ENCODE measurements around the gene ZNF831.

Gene ZNF831

DNA sequence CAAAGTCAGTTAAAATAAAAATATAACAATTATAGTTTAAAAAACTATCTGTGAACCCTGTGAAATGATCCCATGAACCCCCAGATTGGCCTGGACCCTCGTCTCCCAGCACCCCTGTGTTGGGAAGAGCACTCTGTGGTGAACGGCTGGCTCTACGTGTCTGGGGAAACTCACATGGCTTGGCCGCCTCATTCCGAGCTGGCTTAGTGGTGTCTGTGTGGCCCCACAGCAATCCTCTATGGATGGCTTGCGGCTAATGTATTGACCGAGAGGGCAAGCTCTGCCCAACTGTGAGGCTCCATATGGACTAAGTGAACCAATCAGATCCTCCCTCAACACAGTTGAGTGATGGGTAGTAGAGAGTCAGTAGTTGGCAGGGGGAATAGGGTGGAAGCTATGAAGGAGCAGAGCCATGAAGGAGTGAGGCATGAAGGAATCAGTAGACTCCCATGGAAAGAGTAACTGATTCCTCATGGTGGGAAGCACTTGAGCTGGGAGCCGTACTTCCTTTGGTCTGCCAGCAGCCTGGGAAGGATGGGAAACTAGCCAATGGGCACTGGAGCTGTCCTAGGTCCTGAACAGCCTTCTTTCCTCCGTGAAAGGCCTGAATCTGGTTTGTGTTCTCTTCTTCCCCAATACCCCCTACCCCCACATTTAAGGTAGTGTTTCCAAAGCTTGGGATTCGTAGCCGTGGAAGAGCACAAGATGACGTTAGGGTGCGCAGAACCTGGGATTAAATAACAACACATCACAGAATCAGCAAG, 21.6 kb upstream of the ZNF831 start:
- no peak overlapping the region for H3K14ac ChIP-seq (ENCODE audit: low read length in 2 of 2)
- no peaks in the 10 kb centered on the region for H3K9me3 ChIP-seq (ENCODE audit: control insufficient read depth, low read length)
- no peak overlapping the region for H3K4me2 ChIP-seq (ENCODE audit: low read length, poor library complexity, severe bottlenecking)
- no peaks in the 10 kb centered on the region for H3K36me3 ChIP-seq (ENCODE audit: control insufficient read depth in 1 of 2, insufficient read depth in 2 of 2, low read depth in 1 of 2, low read length in 2 of 2)
- H2BK12ac ChIP-seq (ENCODE audit: low read length in 2 of 2) = no peak overlapping the region
- no peaks in the 10 kb centered on the region for H3K79me1 ChIP-seq (replicated peaks; ENCODE audit: low read length, poor library complexity, severe bottlenecking)
- H3K27me3 ChIP-seq (ENCODE audit: control insufficient read depth in 1 of 2, insufficient read depth in 1 of 2, low read length in 2 of 2) = no peaks in the 10 kb centered on the region
- H2AK5ac ChIP-seq (ENCODE audit: low read length, severe bottlenecking) = no peak overlapping the region
- no peak overlapping the region for H3K18ac ChIP-seq (ENCODE audit: low read depth in 1 of 2, low read length in 2 of 2)
- H2BK5ac ChIP-seq (ENCODE audit: low read depth, low read length, poor library complexity, severe bottlenecking) = no peak overlapping the region
- no peak overlapping the region for H3K23ac ChIP-seq (ENCODE audit: low read length in 2 of 2)
- H3K9ac ChIP-seq (ENCODE audit: low read length) = no peak overlapping the region
- WGBS = 66% methylated on average over 13 of the region's 13 CpGs
- H2AFZ ChIP-seq (ENCODE audit: low read depth, low read length) = no peak overlapping the region
- no peaks in the 10 kb centered on the region for H3K4me1 ChIP-seq (ENCODE audit: control insufficient read depth, insufficient read depth, low read depth, low read length)
- H4K91ac ChIP-seq (ENCODE audit: low read length) = no peak overlapping the region
- no peak overlapping the region for H2BK120ac ChIP-seq (ENCODE audit: low read depth, low read length)
- H3K4me3 ChIP-seq (ENCODE audit: insufficient read depth in 1 of 2, low read depth in 1 of 2, low read length in 2 of 2) = no peak overlapping the region
- no peak for DNase-seq
- no peak overlapping the region for H2BK15ac ChIP-seq (ENCODE audit: low read depth, poor library complexity, severe bottlenecking)
- H4K8ac ChIP-seq (ENCODE audit: low read length) = no peak overlapping the region
- H3K4ac ChIP-seq (ENCODE audit: low read depth in 1 of 2, low read length in 2 of 2) = no peak overlapping the region
- no peak overlapping the region for H3K27ac ChIP-seq (ENCODE audit: low read length, poor library complexity, severe bottlenecking)

DNA sequence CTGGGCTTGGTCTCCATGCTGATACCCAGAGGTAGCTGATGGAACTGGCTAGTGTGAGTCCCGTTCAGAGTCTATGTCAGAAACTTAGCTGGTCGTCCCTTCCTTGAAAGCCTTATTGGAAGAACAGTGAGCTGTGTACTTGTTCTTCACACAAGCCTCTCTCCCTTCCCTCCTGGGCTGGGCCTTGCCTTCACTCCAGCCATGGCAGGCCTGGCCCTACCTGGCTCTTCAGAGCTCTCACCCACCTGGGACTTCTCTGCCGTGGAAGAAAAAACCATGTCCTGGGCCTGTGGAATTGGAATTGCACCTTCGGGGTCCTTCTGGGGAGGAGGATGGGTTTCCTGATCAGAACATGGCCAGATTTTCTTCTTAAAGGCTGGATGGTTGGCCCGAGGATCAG, 20.3 kb upstream of the ZNF831 start:
- no peaks in the 10 kb centered on the region for H3K79me1 ChIP-seq (replicated peaks; ENCODE audit: low read length, poor library complexity, severe bottlenecking)
- no peak overlapping the region for H3K27ac ChIP-seq (ENCODE audit: low read length, poor library complexity, severe bottlenecking)
- peak overlapping the region; percentile 12 for H4K91ac ChIP-seq (ENCODE audit: low read length)
- H2BK15ac ChIP-seq (ENCODE audit: low read depth, poor library complexity, severe bottlenecking) = no peak overlapping the region
- no peak overlapping the region for H2AFZ ChIP-seq (ENCODE audit: low read depth, low read length)
- no peaks in the 10 kb centered on the region for H3K9me3 ChIP-seq (ENCODE audit: control insufficient read depth, low read length)
- H2AK5ac ChIP-seq (ENCODE audit: low read length, severe bottlenecking) = no peak overlapping the region
- no peak overlapping the region for H3K4me3 ChIP-seq (ENCODE audit: insufficient read depth in 1 of 2, low read depth in 1 of 2, low read length in 2 of 2)
- H3K4me2 ChIP-seq (ENCODE audit: low read length, poor library complexity, severe bottlenecking) = no peak overlapping the region
- DNase-seq = no peak
- H3K4me1 ChIP-seq (ENCODE audit: control insufficient read depth, insufficient read depth, low read depth, low read length) = no peaks in the 10 kb centered on the region
- no peak overlapping the region for H3K4ac ChIP-seq (ENCODE audit: low read depth in 1 of 2, low read length in 2 of 2)
- no peak overlapping the region for H3K18ac ChIP-seq (ENCODE audit: low read depth in 1 of 2, low read length in 2 of 2)
- H2BK120ac ChIP-seq (ENCODE audit: low read depth, low read length) = no peak overlapping the region
- WGBS = 62% methylated on average over 4 of the region's 5 CpGs
- no peak overlapping the region for H2BK12ac ChIP-seq (ENCODE audit: low read length in 2 of 2)
- no peaks in the 10 kb centered on the region for H3K36me3 ChIP-seq (ENCODE audit: control insufficient read depth in 1 of 2, insufficient read depth in 2 of 2, low read depth in 1 of 2, low read length in 2 of 2)
- no peak overlapping the region for H3K14ac ChIP-seq (ENCODE audit: low read length in 2 of 2)
- H3K9ac ChIP-seq (ENCODE audit: low read length) = no peak overlapping the region
- no peak overlapping the region for H2BK5ac ChIP-seq (ENCODE audit: low read depth, low read length, poor library complexity, severe bottlenecking)
- no peaks in the 10 kb centered on the region for H3K27me3 ChIP-seq (ENCODE audit: control insufficient read depth in 1 of 2, insufficient read depth in 1 of 2, low read length in 2 of 2)
- H3K23ac ChIP-seq (ENCODE audit: low read length in 2 of 2) = no peak overlapping the region
- H4K8ac ChIP-seq (ENCODE audit: low read length) = no peak overlapping the region

DNA sequence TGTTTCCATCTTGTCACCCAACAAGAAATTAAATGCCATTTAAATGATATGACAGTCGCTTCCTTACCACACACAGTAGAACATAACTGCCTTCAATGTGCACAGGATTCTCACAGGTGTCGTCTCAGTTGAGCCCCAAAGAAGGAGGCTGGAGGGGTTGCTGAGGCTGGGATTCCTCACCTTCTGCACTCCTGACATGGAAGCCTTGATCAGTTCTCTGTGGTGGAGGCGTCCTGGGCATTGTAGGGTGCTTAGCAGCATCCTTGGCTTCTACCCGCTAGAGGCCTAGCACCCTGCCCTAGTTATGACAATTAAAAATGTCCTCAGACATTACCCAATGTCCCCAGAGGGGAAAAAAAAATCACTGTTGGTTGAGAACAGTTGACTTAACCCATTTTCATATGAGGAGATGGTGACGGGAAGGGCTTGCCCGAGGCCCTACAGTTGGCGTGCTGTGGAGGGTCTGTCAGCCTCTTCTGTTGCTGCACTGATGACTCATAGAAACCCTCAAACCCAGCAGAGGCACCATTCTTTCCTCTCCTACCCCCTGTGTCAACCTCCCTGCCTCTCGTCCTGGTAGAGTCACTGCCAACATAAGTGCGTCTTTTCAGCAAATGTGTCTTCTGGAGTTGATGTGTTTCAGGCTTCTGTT, 19.3 kb upstream of the ZNF831 start:
- H4K8ac ChIP-seq (ENCODE audit: low read length) = no peak overlapping the region
- no peak overlapping the region for H3K23ac ChIP-seq (ENCODE audit: low read length in 2 of 2)
- no peak overlapping the region for H3K14ac ChIP-seq (ENCODE audit: low read length in 2 of 2)
- H3K9ac ChIP-seq (ENCODE audit: low read length) = no peak overlapping the region
- H3K4me2 ChIP-seq (ENCODE audit: low read length, poor library complexity, severe bottlenecking) = no peak overlapping the region
- H3K36me3 ChIP-seq (ENCODE audit: control insufficient read depth in 1 of 2, insufficient read depth in 2 of 2, low read depth in 1 of 2, low read length in 2 of 2) = no peaks in the 10 kb centered on the region
- no peak overlapping the region for H3K4me3 ChIP-seq (ENCODE audit: insufficient read depth in 1 of 2, low read depth in 1 of 2, low read length in 2 of 2)
- H2BK15ac ChIP-seq (ENCODE audit: low read depth, poor library complexity, severe bottlenecking) = no peak overlapping the region
- H3K9me3 ChIP-seq (ENCODE audit: control insufficient read depth, low read length) = no peaks in the 10 kb centered on the region
- H2BK12ac ChIP-seq (ENCODE audit: low read length in 2 of 2) = no peak overlapping the region
- no peaks in the 10 kb centered on the region for H3K4me1 ChIP-seq (ENCODE audit: control insufficient read depth, insufficient read depth, low read depth, low read length)
- 88% methylated on average over 9 of the region's 9 CpGs for WGBS
- no peak overlapping the region for H3K27ac ChIP-seq (ENCODE audit: low read length, poor library complexity, severe bottlenecking)
- H3K79me1 ChIP-seq (replicated peaks; ENCODE audit: low read length, poor library complexity, severe bottlenecking) = no peaks in the 10 kb centered on the region
- no peak overlapping the region for H2BK5ac ChIP-seq (ENCODE audit: low read depth, low read length, poor library complexity, severe bottlenecking)
- no peak overlapping the region for H2BK120ac ChIP-seq (ENCODE audit: low read depth, low read length)
- H3K4ac ChIP-seq (ENCODE audit: low read depth in 1 of 2, low read length in 2 of 2) = no peak overlapping the region
- H2AFZ ChIP-seq (ENCODE audit: low read depth, low read length) = no peak overlapping the region
- no peak for DNase-seq
- no peak overlapping the region for H4K91ac ChIP-seq (ENCODE audit: low read length)
- no peak overlapping the region for H3K18ac ChIP-seq (ENCODE audit: low read depth in 1 of 2, low read length in 2 of 2)
- H2AK5ac ChIP-seq (ENCODE audit: low read length, severe bottlenecking) = no peak overlapping the region
- H3K27me3 ChIP-seq (ENCODE audit: control insufficient read depth in 1 of 2, insufficient read depth in 1 of 2, low read length in 2 of 2) = no peaks in the 10 kb centered on the region

DNA sequence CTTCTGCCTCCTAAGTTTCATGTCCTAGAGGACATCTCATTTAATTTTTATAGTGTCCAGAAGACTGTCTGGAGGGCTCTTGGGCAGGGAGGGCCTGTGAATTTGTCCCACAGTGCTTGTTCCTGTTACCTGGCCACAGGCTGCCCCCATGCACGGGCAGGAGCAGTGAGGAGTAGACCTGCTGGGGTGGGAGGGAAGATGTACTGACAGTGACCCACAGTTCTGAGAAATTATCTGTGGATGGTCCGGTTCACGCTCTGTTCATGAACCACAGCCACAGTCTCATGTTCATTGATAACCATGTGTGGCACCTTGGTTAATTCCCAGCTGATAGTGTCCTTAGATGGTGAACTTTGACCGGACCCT, 18.8 kb upstream of the ZNF831 start:
- H2BK120ac ChIP-seq (ENCODE audit: low read depth, low read length) = no peak overlapping the region
- H3K4me3 ChIP-seq (ENCODE audit: insufficient read depth in 1 of 2, low read depth in 1 of 2, low read length in 2 of 2) = no peak overlapping the region
- H3K27ac ChIP-seq (ENCODE audit: low read length, poor library complexity, severe bottlenecking) = no peak overlapping the region
- H3K79me1 ChIP-seq (replicated peaks; ENCODE audit: low read length, poor library complexity, severe bottlenecking) = no peaks in the 10 kb centered on the region
- no peaks in the 10 kb centered on the region for H3K9me3 ChIP-seq (ENCODE audit: control insufficient read depth, low read length)
- H2BK5ac ChIP-seq (ENCODE audit: low read depth, low read length, poor library complexity, severe bottlenecking) = no peak overlapping the region
- H4K8ac ChIP-seq (ENCODE audit: low read length) = no peak overlapping the region
- H3K4me2 ChIP-seq (ENCODE audit: low read length, poor library complexity, severe bottlenecking) = no peak overlapping the region
- H2AK5ac ChIP-seq (ENCODE audit: low read length, severe bottlenecking) = no peak overlapping the region
- 79% methylated on average over 4 of the region's 4 CpGs for WGBS
- H3K23ac ChIP-seq (ENCODE audit: low read length in 2 of 2) = no peak overlapping the region
- no peak overlapping the region for H4K91ac ChIP-seq (ENCODE audit: low read length)
- no peak overlapping the region for H2BK15ac ChIP-seq (ENCODE audit: low read depth, poor library complexity, severe bottlenecking)
- H3K36me3 ChIP-seq (ENCODE audit: control insufficient read depth in 1 of 2, insufficient read depth in 2 of 2, low read depth in 1 of 2, low read length in 2 of 2) = no peaks in the 10 kb centered on the region
- H3K4ac ChIP-seq (ENCODE audit: low read depth in 1 of 2, low read length in 2 of 2) = no peak overlapping the region
- H2AFZ ChIP-seq (ENCODE audit: low read depth, low read length) = no peak overlapping the region
- H2BK12ac ChIP-seq (ENCODE audit: low read length in 2 of 2) = no peak overlapping the region
- no peak for DNase-seq
- H3K9ac ChIP-seq (ENCODE audit: low read length) = no peak overlapping the region
- H3K14ac ChIP-seq (ENCODE audit: low read length in 2 of 2) = no peak overlapping the region
- no peaks in the 10 kb centered on the region for H3K4me1 ChIP-seq (ENCODE audit: control insufficient read depth, insufficient read depth, low read depth, low read length)
- H3K18ac ChIP-seq (ENCODE audit: low read depth in 1 of 2, low read length in 2 of 2) = no peak overlapping the region
- H3K27me3 ChIP-seq (ENCODE audit: control insufficient read depth in 1 of 2, insufficient read depth in 1 of 2, low read length in 2 of 2) = no peaks in the 10 kb centered on the region
